ENCODE data around the gene ALDH4A1.

ALDH4A1 gene

GRCh38 chr1:18922848-18923755, 20.7 kb upstream of the ALDH4A1 start:
- DNase-seq (ENCODE audit: low read depth) = no peak

- no peak for DNase-seq (ENCODE audit: low read depth)
These were observed 20.0 kb upstream of the ALDH4A1 start for GRCh38 chr1:18922319-18922726.

- DNase-seq (ENCODE audit: low read depth) = no peak
These were observed 19.3 kb upstream of the ALDH4A1 start for GRCh38 chr1:18921516-18922251.

GRCh38 chr1:18920931-18921330, 18.6 kb upstream of the ALDH4A1 start:
- DNase-seq (ENCODE audit: low read depth) = no peak

- DNase-seq (ENCODE audit: low read depth) = no peak
These were observed 17.6 kb upstream of the ALDH4A1 start for GRCh38 chr1:18919956-18920355.

GRCh38 chr1:18919197-18919905, 17.0 kb upstream of the ALDH4A1 start:
- no peak for DNase-seq (ENCODE audit: low read depth)

- no peak for DNase-seq (ENCODE audit: low read depth)
These were observed 16.1 kb upstream of the ALDH4A1 start for GRCh38 chr1:18918417-18918816.

- DNase-seq (ENCODE audit: low read depth) = no peak
These were observed 14.9 kb upstream of the ALDH4A1 start for GRCh38 chr1:18917071-18917799.

- DNase-seq (ENCODE audit: low read depth) = no peak
These were observed 13.0 kb upstream of the ALDH4A1 start for GRCh38 chr1:18915341-18915740.

GRCh38 chr1:18913065-18913835, 10.9 kb upstream of the ALDH4A1 start:
- DNase-seq (ENCODE audit: low read depth) = peak; percentile 66

- DNase-seq (ENCODE audit: low read depth) = no peak
These were observed 10.2 kb upstream of the ALDH4A1 start for GRCh38 chr1:18912550-18912949.

- DNase-seq (ENCODE audit: low read depth) = peak; percentile 36
These were observed 6.8 kb upstream of the ALDH4A1 start for GRCh38 chr1:18908911-18909771.

GRCh38 chr1:18907917-18908845, 5.8 kb upstream of the ALDH4A1 start:
- no peak for DNase-seq (ENCODE audit: low read depth)

- DNase-seq (ENCODE audit: low read depth) = peak; percentile 52
These were observed 4.9 kb upstream of the ALDH4A1 start for GRCh38 chr1:18907021-18907916.

- no peak for DNase-seq (ENCODE audit: low read depth)
These were observed 969 bp upstream of the ALDH4A1 start for GRCh38 chr1:18903291-18903756.

- DNase-seq (ENCODE audit: low read depth) = no peak
These were observed 318 bp downstream of the ALDH4A1 start for GRCh38 chr1:18901952-18902522.
